Measurements from ENCODE around the gene IL18R1.

DNA sequence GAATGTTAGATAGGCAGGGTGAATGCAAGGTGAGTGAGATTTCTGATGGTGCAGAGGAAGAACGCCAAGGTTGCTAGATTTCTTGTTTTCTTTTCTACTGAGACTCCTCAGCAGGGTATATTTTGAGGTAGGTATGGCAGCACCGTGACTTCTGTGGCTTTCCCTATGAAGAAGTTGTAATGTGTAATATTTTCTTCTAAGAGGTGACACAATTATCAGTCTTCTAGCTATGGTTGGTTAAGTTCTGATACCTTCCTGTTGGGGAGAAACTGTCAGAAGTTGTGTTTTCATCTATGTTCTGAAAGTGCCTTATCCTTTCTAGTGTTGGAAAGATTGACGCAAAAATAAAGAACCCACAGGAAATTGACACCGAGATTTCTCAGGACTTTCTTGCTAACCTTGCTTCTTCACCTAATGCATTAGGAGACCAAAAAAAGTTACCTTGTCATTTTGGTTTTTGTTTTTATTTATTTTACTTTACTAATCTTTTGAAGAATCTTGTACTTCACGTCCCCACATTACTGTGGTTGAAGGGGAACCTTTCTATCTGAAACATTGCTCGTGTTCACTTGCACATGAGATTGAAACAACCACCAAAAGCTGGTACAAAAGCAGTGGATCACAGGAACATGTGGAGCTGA, 11.9 kb downstream of the IL18R1 start:
- TF ChIP-seq, protein P1, sequence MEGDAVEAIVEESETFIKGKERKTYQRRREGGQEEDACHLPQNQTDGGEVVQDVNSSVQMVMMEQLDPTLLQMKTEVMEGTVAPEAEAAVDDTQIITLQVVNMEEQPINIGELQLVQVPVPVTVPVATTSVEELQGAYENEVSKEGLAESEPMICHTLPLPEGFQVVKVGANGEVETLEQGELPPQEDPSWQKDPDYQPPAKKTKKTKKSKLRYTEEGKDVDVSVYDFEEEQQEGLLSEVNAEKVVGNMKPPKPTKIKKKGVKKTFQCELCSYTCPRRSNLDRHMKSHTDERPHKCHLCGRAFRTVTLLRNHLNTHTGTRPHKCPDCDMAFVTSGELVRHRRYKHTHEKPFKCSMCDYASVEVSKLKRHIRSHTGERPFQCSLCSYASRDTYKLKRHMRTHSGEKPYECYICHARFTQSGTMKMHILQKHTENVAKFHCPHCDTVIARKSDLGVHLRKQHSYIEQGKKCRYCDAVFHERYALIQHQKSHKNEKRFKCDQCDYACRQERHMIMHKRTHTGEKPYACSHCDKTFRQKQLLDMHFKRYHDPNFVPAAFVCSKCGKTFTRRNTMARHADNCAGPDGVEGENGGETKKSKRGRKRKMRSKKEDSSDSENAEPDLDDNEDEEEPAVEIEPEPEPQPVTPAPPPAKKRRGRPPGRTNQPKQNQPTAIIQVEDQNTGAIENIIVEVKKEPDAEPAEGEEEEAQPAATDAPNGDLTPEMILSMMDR (IDR thresholded peaks at IDR 0.05): no peak
- TF ChIP-seq POLR2A (IDR thresholded peaks at IDR 0.05): no peak
